Left lung (tissue), 10 donors: ENCODE data around the gene CDH6. TPM values are rescaled to one million over a fixed set of nuclear protein-coding genes. Genes with fewer than 3 reads are reported as not detected.

Source experiments
- ATAC-seq: fragments of 200-7000 bp; cut with Tn5 transposase; one replicate; pipeline ENCODE4 v1.9.1; 2020; ENCODE audit warnings: moderate library complexity
- DNase-seq, 4 donors: peaks; one replicate each; pipeline ENCODE4 v3.0.0-alpha.2; 2013 to 2020
- H3K27ac ChIP-seq, 2 donors: fragments of 200-600 bp; sonication (generic) in 1 of 2; one replicate each; pipeline versions ENCODE4 v1.5.0 to v1.8.0; 2020 to 2021
- H3K27me3 ChIP-seq, 2 donors: fragments of 200-600 bp; sonication (generic) in 1 of 2; one replicate each; pipeline versions ENCODE4 v1.5.0 to v1.8.0; 2020 to 2021
- H3K36me3 ChIP-seq, 2 donors: fragments of 200-600 bp; sonication (generic) in 1 of 2; one replicate each; pipeline versions ENCODE4 v1.5.0 to v1.8.0; 2020 to 2021
- H3K4me1 ChIP-seq, 2 donors: fragments of 200-600 bp; one replicate each; pipeline ENCODE4 v1.8.0; 2021
- H3K4me3 ChIP-seq, 2 donors: fragments of 200-600 bp; sonication (generic) in 1 of 2; one replicate each; pipeline versions ENCODE4 v1.5.0 to v1.8.0; 2020 to 2021; ENCODE audit warnings: mild to moderate bottlenecking in 1 of 2
- H3K9me3 ChIP-seq, 2 donors: fragments of 200-600 bp; sonication (generic) in 1 of 2; one replicate each; pipeline versions ENCODE4 v1.5.0 to v1.8.0; 2020 to 2021
- intact Hi-C, 2 donors: fragments of 100-400 bp; cut with DNase I; formaldehyde crosslinking; loops; one replicate each; pipeline versions ENCODE4 v1.11.2 to v1.14.2; 2022
- polyA plus RNA-seq, 6 donors: library from polyadenylated mRNA; unstranded; fragments of 120-200 nt; gene quantifications; one replicate each; pipeline ENCODE4 v1.2.1, GENCODE V29; 2013; ENCODE audit not compliant: insufficient read length in 6 of 6
- total RNA-seq, 2 donors: library from RNA; stranded (reverse); fragmentation: NEBNext Ultra II Directional; extraction: Animal tissue kit (Norgen Biotek cat#: 25700); gene quantifications; one replicate each; pipeline ENCODE4 v1.2.1, GENCODE V29; 2021
- TF ChIP-seq, protein P1 (sequence below), 2 donors: fragments of 200-600 bp; sonication (generic) in 1 of 2; IDR thresholded peaks; one replicate each; pipeline versions ENCODE4 v1.5.0 to v1.8.0; 2021; ENCODE audit warnings: antibody characterized with exemption in 2 of 2
- donor health status: DM: no; HTN: yes; CAD: no.
- donor health status: DM: no; HTN: no; CAD: no.

The CDH6 gene
- total and polyA plus RNA-seq, 8 donors, result 7.4 to 13.2 (median 9.1) TPM

DNA sequence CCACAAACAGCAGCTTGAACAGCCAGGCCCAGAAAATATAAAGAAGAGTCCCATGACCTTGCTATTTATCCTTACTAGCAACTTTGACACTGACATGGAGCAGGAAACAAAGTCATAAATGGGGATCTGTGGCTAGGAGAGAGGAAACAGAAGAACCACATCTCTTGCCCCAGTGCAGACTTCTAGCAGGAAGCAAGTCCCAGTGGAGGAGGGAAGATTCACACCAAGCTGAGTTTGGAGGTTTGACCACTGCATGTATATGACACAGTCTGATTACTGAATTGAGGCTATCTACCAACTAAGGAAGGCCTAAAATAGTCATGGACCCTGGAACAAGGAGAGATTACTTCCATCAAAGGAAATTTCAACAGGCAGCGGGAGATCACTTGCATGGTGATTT lies 51.4 kb downstream of the CDH6 start:
- intact Hi-C loops, result no loop called here
- no peaks in the 10 kb centered on the region for H3K36me3 ChIP-seq
- H3K4me3 ChIP-seq, result no peak overlapping the region
- DNase-seq, result no peak
- no peak for ATAC-seq
- H3K27ac ChIP-seq, result no peak overlapping the region
- TF ChIP-seq, protein P1, sequence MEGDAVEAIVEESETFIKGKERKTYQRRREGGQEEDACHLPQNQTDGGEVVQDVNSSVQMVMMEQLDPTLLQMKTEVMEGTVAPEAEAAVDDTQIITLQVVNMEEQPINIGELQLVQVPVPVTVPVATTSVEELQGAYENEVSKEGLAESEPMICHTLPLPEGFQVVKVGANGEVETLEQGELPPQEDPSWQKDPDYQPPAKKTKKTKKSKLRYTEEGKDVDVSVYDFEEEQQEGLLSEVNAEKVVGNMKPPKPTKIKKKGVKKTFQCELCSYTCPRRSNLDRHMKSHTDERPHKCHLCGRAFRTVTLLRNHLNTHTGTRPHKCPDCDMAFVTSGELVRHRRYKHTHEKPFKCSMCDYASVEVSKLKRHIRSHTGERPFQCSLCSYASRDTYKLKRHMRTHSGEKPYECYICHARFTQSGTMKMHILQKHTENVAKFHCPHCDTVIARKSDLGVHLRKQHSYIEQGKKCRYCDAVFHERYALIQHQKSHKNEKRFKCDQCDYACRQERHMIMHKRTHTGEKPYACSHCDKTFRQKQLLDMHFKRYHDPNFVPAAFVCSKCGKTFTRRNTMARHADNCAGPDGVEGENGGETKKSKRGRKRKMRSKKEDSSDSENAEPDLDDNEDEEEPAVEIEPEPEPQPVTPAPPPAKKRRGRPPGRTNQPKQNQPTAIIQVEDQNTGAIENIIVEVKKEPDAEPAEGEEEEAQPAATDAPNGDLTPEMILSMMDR (IDR thresholded peaks at IDR 0.05), result no peak
- no peaks in the 10 kb centered on the region for H3K27me3 ChIP-seq
- H3K9me3 ChIP-seq, result no peaks in the 10 kb centered on the region
- no peaks in the 10 kb centered on the region for H3K4me1 ChIP-seq

DNA sequence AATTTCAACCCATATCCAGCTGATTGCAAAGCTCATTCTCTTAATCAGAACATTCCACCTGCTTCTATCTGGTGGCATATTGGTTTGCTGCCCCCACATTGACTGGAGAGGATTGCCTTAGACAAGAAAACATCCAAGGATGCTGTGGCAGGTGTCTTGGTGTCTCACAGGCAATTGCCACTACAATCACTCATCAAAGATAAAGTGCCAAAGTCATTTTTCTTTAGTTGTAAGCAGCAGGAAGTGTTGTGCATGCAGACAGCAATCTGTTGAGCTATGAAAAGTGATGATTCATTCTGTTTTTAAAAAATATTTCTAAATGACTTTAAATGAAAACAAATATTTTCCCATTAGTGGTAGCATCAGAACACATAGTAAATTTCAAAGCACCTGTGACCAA lies 53.9 kb downstream of the CDH6 start:
- H3K27me3 ChIP-seq, result no peaks in the 10 kb centered on the region
- H3K4me3 ChIP-seq, result no peak overlapping the region
- intact Hi-C loops, result no loop called here
- H3K9me3 ChIP-seq, result no peaks in the 10 kb centered on the region
- DNase-seq, result no peak
- no peak for ATAC-seq
- no peaks in the 10 kb centered on the region for H3K36me3 ChIP-seq
- H3K27ac ChIP-seq, result no peak overlapping the region
- H3K4me1 ChIP-seq, result no peaks in the 10 kb centered on the region
- TF ChIP-seq, protein P1 (IDR thresholded peaks at IDR 0.05), result no peak

DNA sequence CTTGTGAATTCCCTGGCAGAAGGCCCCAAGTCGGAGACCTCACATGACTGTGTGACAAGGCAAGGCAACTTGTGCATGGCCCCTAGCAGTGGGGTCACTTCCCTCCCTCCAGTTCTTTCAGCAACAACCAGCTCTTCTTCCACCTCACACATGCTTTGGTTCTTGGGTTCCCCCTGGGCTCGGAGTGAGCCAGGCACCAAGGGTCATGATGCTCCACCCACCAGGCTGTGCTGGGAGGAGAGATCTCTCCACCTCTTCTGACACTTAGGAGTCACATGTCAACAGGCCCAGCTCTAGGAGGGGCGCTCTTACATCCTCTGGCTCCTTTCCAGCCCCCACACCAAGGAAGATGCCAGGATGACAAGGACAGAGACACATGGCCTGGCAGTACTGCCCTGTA lies 56.7 kb downstream of the CDH6 start:
- TF ChIP-seq, protein P1 (IDR thresholded peaks at IDR 0.05), result no peak

DNA sequence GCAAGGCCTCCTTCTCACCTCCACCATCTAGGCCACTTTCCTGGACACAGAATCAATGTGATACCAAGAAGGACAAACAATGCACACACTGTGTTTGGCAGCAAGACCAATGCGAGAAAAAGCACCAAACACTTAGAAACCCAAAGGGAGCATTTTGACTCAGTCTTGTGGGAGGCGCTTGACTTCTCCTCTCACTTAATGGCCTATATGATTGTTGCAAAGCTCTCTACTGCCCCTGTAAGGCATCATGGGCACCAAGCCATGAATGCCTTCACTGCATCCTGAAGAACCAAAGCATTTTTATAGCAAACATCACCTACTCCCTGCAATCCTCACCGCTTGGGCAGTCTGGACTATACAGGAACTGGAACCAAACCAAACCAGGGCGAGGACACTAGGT lies 57.5 kb downstream of the CDH6 start:
- no peaks in the 10 kb centered on the region for H3K9me3 ChIP-seq
- DNase-seq (no peak), ATAC-seq (no peak)
- TF ChIP-seq, protein P1 (IDR thresholded peaks at IDR 0.05), result no peak
- intact Hi-C loops, result no loop called here
- no peaks in the 10 kb centered on the region for H3K27me3 ChIP-seq
- no peaks in the 10 kb centered on the region for H3K36me3 ChIP-seq
- H3K4me1 ChIP-seq, result no peaks in the 10 kb centered on the region
- H3K4me3 ChIP-seq, result no peak overlapping the region
- no peak overlapping the region for H3K27ac ChIP-seq

More for the DNA sequence above, 56.7 kb downstream of the CDH6 start:
- Histone ChIP-seq H3K4me1 (no peaks in the 10 kb centered on the region), H3K27me3 (no peaks in the 10 kb centered on the region), H3K27ac (no peak overlapping the region), H3K9me3 (no peaks in the 10 kb centered on the region), H3K4me3 (no peak overlapping the region), H3K36me3 (no peaks in the 10 kb centered on the region)
- intact Hi-C loops, result no loop called here
- no peak for ATAC-seq
- DNase-seq, result no peak

DNA sequence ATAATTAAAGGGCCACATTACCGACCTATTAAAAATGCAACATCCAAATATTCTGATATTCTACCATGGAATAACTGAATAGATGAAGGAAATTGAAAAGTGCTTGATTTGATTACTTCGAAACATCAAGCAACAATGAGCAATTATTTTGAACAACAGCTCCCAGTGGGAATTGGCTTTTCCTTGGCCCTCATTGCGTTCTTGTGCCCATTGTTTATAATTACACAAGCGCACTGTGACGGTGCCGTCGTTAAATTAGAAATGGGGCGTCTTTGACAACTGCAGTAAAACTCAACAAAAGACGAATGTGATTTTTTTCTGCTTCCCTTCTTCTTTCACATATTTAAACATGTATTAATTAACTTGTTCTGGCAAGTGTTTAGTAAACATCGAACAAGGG lies 61.6 kb downstream of the CDH6 start:
- intact Hi-C loops, result no loop called here

More for the DNA sequence above, 61.6 kb downstream of the CDH6 start:
- ATAC-seq, result no peak
- no peak overlapping the region for H3K4me3 ChIP-seq
- H3K36me3 ChIP-seq, result no peaks in the 10 kb centered on the region
- no peak for DNase-seq
- no peaks in the 10 kb centered on the region for H3K9me3 ChIP-seq
- H3K4me1 ChIP-seq, result no peaks in the 10 kb centered on the region
- no peaks in the 10 kb centered on the region for H3K27me3 ChIP-seq
- no peak overlapping the region for H3K27ac ChIP-seq
- TF ChIP-seq, protein P1 (IDR thresholded peaks at IDR 0.05), result no peak
